A549 (cell line): Measurements from ENCODE around the gene LRRC39. TPM values are rescaled to one million over a fixed set of nuclear protein-coding genes. Genes with fewer than 3 reads are reported as not detected.
A peak's percentile ranks its signal among the peaks of the same experiment; 100 is the strongest.

ENCODE experiments used
- ATAC-seq, 2 experiments: fragments of 200-7000 bp in 1 of 2; fragments of >200 bp in 1 of 2; cut with Nextera tagmentation in 1 of 2; cut with Tn5 transposase in 1 of 2; 3 replicates each; pipeline versions ENCODE4 v1.8.0 to v1.9.1; 2018 to 2020; ENCODE audit warnings: mild to moderate bottlenecking in 1 of 2, moderate library complexity in 1 of 2
- CTCF ChIA-PET: fragments of 300-600 bp; sonication (Branson Sonifier 250); formaldehyde crosslinking; extraction: SDS; loops from one replicate; lab custom pipeline; 2021; ENCODE audit warnings: antibody characterized with exemption, inconsistent platforms; lab: Yijun Ruan, JAX
- POLR2A ChIA-PET: fragments of 350-600 bp; formaldehyde crosslinking; extraction: SDS; loops from one replicate; lab custom pipeline; 2021; ENCODE audit warnings: antibody characterized with exemption, inconsistent platforms; lab: Yijun Ruan, JAX
- DNase-seq, 2 experiments: peaks; one replicate each; pipeline versions ENCODE4 v3.0.0 to v3.0.0-alpha.2; 2011 to 2016; ENCODE audit warnings: low read depth in 1 of 2, low spot score in 1 of 2
- FAIRE-seq: peaks from 2 replicates; lab custom pipeline; 2011; peaks lifted over from hg19 to GRCh38; lab: Jason Lieb, UNC
- H3K27ac ChIP-seq, 2 experiments: fragments of >200 bp; sonication (Bioruptor Twin); formaldehyde crosslinking; 3 replicates each; pipeline ENCODE4 v1.5.1; 2016 to 2017
- H3K4me1 ChIP-seq: fragments of >200 bp; sonication (Bioruptor Twin); formaldehyde crosslinking; 3 replicates; pipeline ENCODE4 v1.6.1; 2016
- H3K4me2 ChIP-seq: fragments of >200 bp; sonication (Bioruptor Twin); formaldehyde crosslinking; 3 replicates; pipeline ENCODE4 v1.6.1; 2016
- H3K4me3 ChIP-seq: fragments of >200 bp; sonication (Bioruptor Twin); formaldehyde crosslinking; 3 replicates; pipeline ENCODE4 v1.5.1; 2016
- H3K9me3 ChIP-seq: fragments of >200 bp; sonication (Bioruptor Twin); formaldehyde crosslinking; 3 replicates; pipeline ENCODE4 v1.6.1; 2016
- ATOH8 ChIP-seq: fragments of 250-450 bp; sonication (Bioruptor Pico); IDR thresholded peaks from 2 replicates; pipeline ENCODE4 v1.5.0; 2020; ENCODE audit warnings: low read depth, mild to moderate bottlenecking, moderate library complexity
- BHLHE40 ChIP-seq: IDR thresholded peaks from 2 replicates; pipeline ENCODE4 v1.6.1; 2012; ENCODE audit warnings: low read depth, low read length, inconsistent platforms
- CBX2 ChIP-seq: fragments of 200-600 bp; sonication (generic); IDR thresholded peaks from 2 replicates; pipeline ENCODE4 v1.6.1; 2016; ENCODE audit warnings: low read depth, mild to moderate bottlenecking, borderline replicate concordance
- CHD2 ChIP-seq: fragments of 150-350 bp; IDR thresholded peaks from 2 replicates; pipeline ENCODE4 v1.6.1; 2014; ENCODE audit warnings: low read length; ENCODE audit not compliant: partially characterized antibody
- CTCF ChIP-seq: fragments of >200 bp; sonication (Bioruptor Twin); formaldehyde crosslinking; IDR thresholded peaks from 3 replicates; pipeline ENCODE4 v1.5.1; 2016
- EP300 ChIP-seq, 2 experiments: fragments of >200 bp; sonication (Bioruptor Twin); formaldehyde crosslinking; IDR thresholded peaks; 2 replicates in 1 of 2; 3 replicates in 1 of 2; pipeline ENCODE4 v1.6.1; 2016 to 2017
- FOSL2 ChIP-seq, 2 experiments: fragments of 450-650 bp in 1 of 2; fragments of >200 bp in 1 of 2; sonication (Bioruptor Twin) in 1 of 2; formaldehyde crosslinking; IDR thresholded peaks; 2 replicates each; pipeline versions ENCODE4 v1.5.0 to v1.6.1; 2016 to 2020; ENCODE audit warnings: mild to moderate bottlenecking in 1 of 2, moderate library complexity in 1 of 2
- GATA3 ChIP-seq: IDR thresholded peaks from 2 replicates; pipeline ENCODE4 v1.6.1; 2012; ENCODE audit warnings: borderline replicate concordance
- HDAC2 ChIP-seq: fragments of 200-600 bp; sonication (generic); IDR thresholded peaks from 2 replicates; pipeline ENCODE4 v1.6.1; 2016
- NPAS2 ChIP-seq: fragments of 250-450 bp; sonication (Bioruptor Pico); IDR thresholded peaks from 2 replicates; pipeline ENCODE4 v1.8.0; 2022; ENCODE audit warnings: mild to moderate bottlenecking, moderate library complexity, borderline replicate concordance
- POLR2A ChIP-seq: IDR thresholded peaks from 2 replicates; pipeline ENCODE4 v1.6.1; 2012; ENCODE audit warnings: mild to moderate bottlenecking, low read length
- RCOR1 ChIP-seq: fragments of 150-350 bp; IDR thresholded peaks from 2 replicates; pipeline ENCODE4 v1.6.1; 2014; ENCODE audit warnings: antibody characterized with exemption, low read length, low read depth
- SMC3 ChIP-seq: fragments of >200 bp; sonication (Bioruptor Twin); formaldehyde crosslinking; IDR thresholded peaks from 3 replicates; pipeline ENCODE4 v1.6.1; 2018; ENCODE audit warnings: inconsistent platforms
- ZFP36 ChIP-seq: fragments of 450-650 bp; IDR thresholded peaks from 2 replicates; pipeline ENCODE4 v1.6.1; 2014; ENCODE audit warnings: borderline replicate concordance; ENCODE audit not compliant: partially characterized antibody
- ZSCAN20 ChIP-seq: fragments of 250-450 bp; sonication (Bioruptor Pico); IDR thresholded peaks from 2 replicates; pipeline ENCODE4 v1.8.0; 2022; ENCODE audit warnings: mild to moderate bottlenecking, moderate library complexity
- WGBS: methylation state at CpG from one replicate; pipeline ENCODE4 v1.1.6; 2017; ENCODE audit errors: missing lambda C conversion rate; 5-methylcytosine and 5-hydroxymethylcytosine counted together
- polyA plus RNA-seq, 4 experiments: library from polyadenylated mRNA; depleted of rRNA in 3 of 4; stranded (reverse); fragments of >200 nt; fragmentation: RNase III in 1 of 4; extraction: RNeasy Plus Mini Kit Qiagen cat#74134 plus additional on column Dnase treatment in 1 of 4; gene quantifications; 2 replicates in 3 of 4; 3 replicates in 1 of 4; pipeline ENCODE4 v1.2.3, GENCODE V29; 2011 to 2017
- TF ChIP-seq, protein P1 (sequence below): fragments of 450-650 bp; IDR thresholded peaks from 2 replicates; pipeline ENCODE4 v1.6.1; 2014; ENCODE audit warnings: antibody characterized with exemption
- TF ChIP-seq, protein P2 (sequence below): IDR thresholded peaks from 2 replicates; pipeline ENCODE4 v1.6.1; 2012
- TF ChIP-seq, protein P3 (sequence below): IDR thresholded peaks from 2 replicates; pipeline ENCODE4 v1.6.1; 2012
- TF ChIP-seq, protein P4 (sequence below): fragments of 150-350 bp; IDR thresholded peaks from 2 replicates; pipeline ENCODE4 v1.6.1; 2014; ENCODE audit warnings: low read depth, mild to moderate bottlenecking, low read length
- TF ChIP-seq, protein P5 (sequence below): IDR thresholded peaks from 2 replicates; pipeline ENCODE4 v1.6.1; 2012; ENCODE audit warnings: low read depth, borderline replicate concordance
- TF ChIP-seq, protein P6 (sequence below): fragments of 200-600 bp; sonication (generic); IDR thresholded peaks from 2 replicates; pipeline ENCODE4 v1.6.1; 2016; ENCODE audit warnings: antibody characterized with exemption, mild to moderate bottlenecking, moderate library complexity

Gene LRRC39
- polyA plus RNA-seq, 2 of the 4 experiments (the other 2 are of a cell fraction) = 0.32 to 0.45 TPM

- TF ChIP-seq, protein P1, sequence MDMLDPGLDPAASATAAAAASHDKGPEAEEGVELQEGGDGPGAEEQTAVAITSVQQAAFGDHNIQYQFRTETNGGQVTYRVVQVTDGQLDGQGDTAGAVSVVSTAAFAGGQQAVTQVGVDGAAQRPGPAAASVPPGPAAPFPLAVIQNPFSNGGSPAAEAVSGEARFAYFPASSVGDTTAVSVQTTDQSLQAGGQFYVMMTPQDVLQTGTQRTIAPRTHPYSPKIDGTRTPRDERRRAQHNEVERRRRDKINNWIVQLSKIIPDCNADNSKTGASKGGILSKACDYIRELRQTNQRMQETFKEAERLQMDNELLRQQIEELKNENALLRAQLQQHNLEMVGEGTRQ = no peak
- TF ChIP-seq ZSCAN20 (CRISPR knock-in tag) = no peak
- TF ChIP-seq, protein P2, sequence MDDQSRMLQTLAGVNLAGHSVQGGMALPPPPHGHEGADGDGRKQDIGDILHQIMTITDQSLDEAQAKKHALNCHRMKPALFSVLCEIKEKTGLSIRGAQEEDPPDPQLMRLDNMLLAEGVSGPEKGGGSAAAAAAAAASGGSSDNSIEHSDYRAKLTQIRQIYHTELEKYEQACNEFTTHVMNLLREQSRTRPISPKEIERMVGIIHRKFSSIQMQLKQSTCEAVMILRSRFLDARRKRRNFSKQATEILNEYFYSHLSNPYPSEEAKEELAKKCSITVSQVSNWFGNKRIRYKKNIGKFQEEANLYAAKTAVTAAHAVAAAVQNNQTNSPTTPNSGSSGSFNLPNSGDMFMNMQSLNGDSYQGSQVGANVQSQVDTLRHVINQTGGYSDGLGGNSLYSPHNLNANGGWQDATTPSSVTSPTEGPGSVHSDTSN = no peak
- TF ChIP-seq, all 56 proteins: peak for 0
- DNase-seq (no peak), ATAC-seq (no peak), FAIRE-seq (no peak)
- no peak overlapping the region; the same call in 2 of the 3 replicates for H3K4me2 ChIP-seq
- H3K4me1 ChIP-seq = peaks cover 24% of the 10 kb centered on the region
- no peak overlapping the region for H3K27ac ChIP-seq
- ChIA-PET CTCF (interaction anchor here (0.8 kb wide), 1 partner anchor 62 kb away, joined by 3 read pairs; no protein-coding TSS in a partner anchor), POLR2A (no interaction called here)
- no peak overlapping the region for H3K4me3 ChIP-seq
- 67% methylated on average over 3 of the region's 3 CpGs for WGBS
- H3K9me3 ChIP-seq = no peaks in the 10 kb centered on the region
Measured at GRCh38 chr1:100134872-100135271, 43.2 kb downstream of the LRRC39 start.

- CTCF ChIA-PET = no interaction called here
- WGBS = 2% methylated on average over 35 of the region's 57 CpGs
- H3K4me3 ChIP-seq = peak within 1 kb of the TSS; percentile 95
- peaks cover 24% of the 10 kb centered on the region for H3K4me1 ChIP-seq
- peak within 1 kb of the TSS; percentile 86 for H3K4me2 ChIP-seq
- peak within 1 kb of the TSS; percentile 83 to 90 for H3K27ac ChIP-seq
- no peaks in the 10 kb centered on the region for H3K9me3 ChIP-seq
- ATAC-seq (peak; percentile 99), FAIRE-seq (no peak), DNase-seq (peak; percentile 69 to 97)
- POLR2A ChIA-PET = interaction anchor here (0.6 to 1.3 kb wide), 6 partner anchors 9 to 220 kb away, joined by 3 to 7 read pairs (median 4); partner anchors contain the start of genes CDC14A, DBT and SLC35A3
- TF ChIP-seq RCOR1 = no peak
- TF ChIP-seq, protein P3, sequence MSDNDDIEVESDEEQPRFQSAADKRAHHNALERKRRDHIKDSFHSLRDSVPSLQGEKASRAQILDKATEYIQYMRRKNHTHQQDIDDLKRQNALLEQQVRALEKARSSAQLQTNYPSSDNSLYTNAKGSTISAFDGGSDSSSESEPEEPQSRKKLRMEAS = peak; percentile 86
- TF ChIP-seq, protein P4, sequence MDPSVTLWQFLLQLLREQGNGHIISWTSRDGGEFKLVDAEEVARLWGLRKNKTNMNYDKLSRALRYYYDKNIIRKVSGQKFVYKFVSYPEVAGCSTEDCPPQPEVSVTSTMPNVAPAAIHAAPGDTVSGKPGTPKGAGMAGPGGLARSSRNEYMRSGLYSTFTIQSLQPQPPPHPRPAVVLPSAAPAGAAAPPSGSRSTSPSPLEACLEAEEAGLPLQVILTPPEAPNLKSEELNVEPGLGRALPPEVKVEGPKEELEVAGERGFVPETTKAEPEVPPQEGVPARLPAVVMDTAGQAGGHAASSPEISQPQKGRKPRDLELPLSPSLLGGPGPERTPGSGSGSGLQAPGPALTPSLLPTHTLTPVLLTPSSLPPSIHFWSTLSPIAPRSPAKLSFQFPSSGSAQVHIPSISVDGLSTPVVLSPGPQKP = no peak
- TF ChIP-seq CTCF = no peak
- TF ChIP-seq ATOH8 = no peak
- TF ChIP-seq, protein P5, sequence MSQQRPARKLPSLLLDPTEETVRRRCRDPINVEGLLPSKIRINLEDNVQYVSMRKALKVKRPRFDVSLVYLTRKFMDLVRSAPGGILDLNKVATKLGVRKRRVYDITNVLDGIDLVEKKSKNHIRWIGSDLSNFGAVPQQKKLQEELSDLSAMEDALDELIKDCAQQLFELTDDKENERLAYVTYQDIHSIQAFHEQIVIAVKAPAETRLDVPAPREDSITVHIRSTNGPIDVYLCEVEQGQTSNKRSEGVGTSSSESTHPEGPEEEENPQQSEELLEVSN = peak; percentile 82
- peak; percentile 50 for TF ChIP-seq POLR2A
- TF ChIP-seq FOSL2 (IDR thresholded peaks at IDR 0.05) = no peak
- no peak for TF ChIP-seq FOSL2 (CRISPR knock-in tag; IDR thresholded peaks at IDR 0.05)
- no peak for TF ChIP-seq CHD2
- TF ChIP-seq, protein P2 = no peak
- no peak for TF ChIP-seq ZFP36
- TF ChIP-seq BHLHE40 = no peak
- no peak for TF ChIP-seq NPAS2
- no peak; the same call in 1 of the 2 replicates for TF ChIP-seq GATA3
- TF ChIP-seq EP300 (IDR thresholded peaks at IDR 0.05) = no peak
- peak; percentile 69; the same call in 1 of the 2 replicates for TF ChIP-seq HDAC2
- TF ChIP-seq CBX2 = no peak
- TF ChIP-seq SMC3 = no peak
- TF ChIP-seq, protein P6, sequence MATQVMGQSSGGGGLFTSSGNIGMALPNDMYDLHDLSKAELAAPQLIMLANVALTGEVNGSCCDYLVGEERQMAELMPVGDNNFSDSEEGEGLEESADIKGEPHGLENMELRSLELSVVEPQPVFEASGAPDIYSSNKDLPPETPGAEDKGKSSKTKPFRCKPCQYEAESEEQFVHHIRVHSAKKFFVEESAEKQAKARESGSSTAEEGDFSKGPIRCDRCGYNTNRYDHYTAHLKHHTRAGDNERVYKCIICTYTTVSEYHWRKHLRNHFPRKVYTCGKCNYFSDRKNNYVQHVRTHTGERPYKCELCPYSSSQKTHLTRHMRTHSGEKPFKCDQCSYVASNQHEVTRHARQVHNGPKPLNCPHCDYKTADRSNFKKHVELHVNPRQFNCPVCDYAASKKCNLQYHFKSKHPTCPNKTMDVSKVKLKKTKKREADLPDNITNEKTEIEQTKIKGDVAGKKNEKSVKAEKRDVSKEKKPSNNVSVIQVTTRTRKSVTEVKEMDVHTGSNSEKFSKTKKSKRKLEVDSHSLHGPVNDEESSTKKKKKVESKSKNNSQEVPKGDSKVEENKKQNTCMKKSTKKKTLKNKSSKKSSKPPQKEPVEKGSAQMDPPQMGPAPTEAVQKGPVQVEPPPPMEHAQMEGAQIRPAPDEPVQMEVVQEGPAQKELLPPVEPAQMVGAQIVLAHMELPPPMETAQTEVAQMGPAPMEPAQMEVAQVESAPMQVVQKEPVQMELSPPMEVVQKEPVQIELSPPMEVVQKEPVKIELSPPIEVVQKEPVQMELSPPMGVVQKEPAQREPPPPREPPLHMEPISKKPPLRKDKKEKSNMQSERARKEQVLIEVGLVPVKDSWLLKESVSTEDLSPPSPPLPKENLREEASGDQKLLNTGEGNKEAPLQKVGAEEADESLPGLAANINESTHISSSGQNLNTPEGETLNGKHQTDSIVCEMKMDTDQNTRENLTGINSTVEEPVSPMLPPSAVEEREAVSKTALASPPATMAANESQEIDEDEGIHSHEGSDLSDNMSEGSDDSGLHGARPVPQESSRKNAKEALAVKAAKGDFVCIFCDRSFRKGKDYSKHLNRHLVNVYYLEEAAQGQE = no peak
Measured at GRCh38 chr1:100132566-100133477, 45.2 kb downstream of the LRRC39 start, which contains the start of the genes SASS6 and TRMT13. TSS of gene SASS6 (minus strand) at chr1:100132930. CDS start at chr1:100132814, 116 bp downstream. TSS of gene TRMT13 (plus strand) at chr1:100133163. CDS start at chr1:100133169, 6 bp downstream.
